ENCODE results near the gene IL17C. TPM values are rescaled to one million over a fixed set of nuclear protein-coding genes. Genes with fewer than 3 reads are reported as not detected.

The IL17C gene
- total and polyA plus RNA-seq, 9 of the 15 experiments (the other 6 are each of a cell fraction or from before 2014, with no cell fraction given) = not detected

- ChIA-PET CTCF (ENCODE audit: low intra/inter-chr PET ratio) (no interaction called here), POLR2A (interaction anchor here (0.6 to 2.0 kb wide), 10 partner anchors 8 to 582 kb away, joined by 3 to 7 read pairs (median 3); partner anchors contain the start of gene ZC3H18)
- peaks cover 57% of the 10 kb centered on the region for H3K79me2 ChIP-seq (ENCODE audit: control insufficient read depth, insufficient read depth, low read length)
- no peaks in the 10 kb centered on the region for H3K27me3 ChIP-seq (ENCODE audit: control insufficient read depth in 2 of 2, insufficient read depth in 2 of 2, low read length in 2 of 2)
- H3K9me3 ChIP-seq (replicated peaks; ENCODE audit: control insufficient read depth, insufficient read depth, low read depth, low read length) = no peaks in the 10 kb centered on the region
- H3K4me3 ChIP-seq = no peak overlapping the region
- 77% methylated on average over 12 of the region's 12 CpGs for WGBS (ENCODE audit: insufficient coverage, low coverage, missing lambda C conversion rate)
- intact Hi-C loops (cut with micrococcal nuclease) (no loop called here), in situ Hi-C loops (cut with MboI) (no loop called here)
- H3K27ac ChIP-seq (ENCODE audit: extremely low read depth, low read depth, low read length) = peak overlapping the region; percentile 58; the same call in 2 of the 3 replicates
- peaks cover 26% of the 10 kb centered on the region; the same call in 1 of the 2 replicates for H4K20me1 ChIP-seq (replicated peaks; ENCODE audit: control insufficient read depth, insufficient read depth, low read length)
- ATAC-seq = peak; percentile 57
- no peak overlapping the region for H2AFZ ChIP-seq (ENCODE audit: low read depth, low read length)
- H3K4me2 ChIP-seq (ENCODE audit: insufficient read depth, low read length) = peak overlapping the region; percentile 26; the same call in 1 of the 2 replicates
- peaks cover 24 to 39% of the 10 kb centered on the region in 2 experiments; a peak in 4 of 5 replicates for H3K4me1 ChIP-seq (replicated peaks in 1 of 2; ENCODE audit: control insufficient read depth in 2 of 2, insufficient read depth in 2 of 2, low read length in 2 of 2)
- peaks cover 15% of the 10 kb centered on the region for H3K9me1 ChIP-seq (ENCODE audit: control insufficient read depth, insufficient read depth, low read length)
- peak overlapping the region in 1 of 2 experiments; percentile 67; a peak in 2 of 4 replicates for H3K9ac ChIP-seq (ENCODE audit: insufficient read depth in 1 of 2, low read depth in 2 of 2, low read length in 2 of 2)
- BruUV-seq (replicated peaks) = no TSS peak
- DNase-seq (ENCODE audit: extremely low read depth in 1 of 4, low spot score in 3 of 4) = no peak
- TF ChIP-seq NR4A1 (CRISPR knock-in tag; IDR thresholded peaks at IDR 0.05) (no peak), NR4A1 (tag; IDR thresholded peaks at IDR 0.05) (0 out of 2 replicates have a peak, but pooled peaks have one; percentile 24), HNRNPL (IDR thresholded peaks at IDR 0.05; ENCODE audit: low read depth, low read length) (no peak), GABPB1 (CRISPR knock-in tag; IDR thresholded peaks at IDR 0.05) (0 out of 2 replicates have a peak, but pooled peaks have one; percentile 22)
- H3K36me3 ChIP-seq (ENCODE audit: control insufficient read depth, insufficient read depth, low read length) = peaks cover 80% of the 10 kb centered on the region
- no peak for FAIRE-seq
These were observed 21.6 kb upstream of the IL17C start for GRCh38 chr16:88616736-88617135.

Data from K562 (cell line).